Activated naive CD8-positive, alpha-beta T cell (primary cell): ENCODE data around the gene LPXN.
A peak's percentile ranks its signal among the peaks of the same experiment; 100 is the strongest.

Source experiments
- H3K27ac Mint-ChIP-seq: one replicate; pipeline ENCODE4 v1.8.0; 2021; ENCODE audit warnings: mixed read lengths
- H3K27me3 Mint-ChIP-seq: one replicate; pipeline ENCODE4 v1.8.0; 2021; ENCODE audit warnings: mixed read lengths
- H3K36me3 Mint-ChIP-seq: one replicate; pipeline ENCODE4 v1.8.0; 2021; ENCODE audit warnings: mixed read lengths
- H3K4me1 Mint-ChIP-seq: one replicate; pipeline ENCODE4 v1.8.0; 2021; ENCODE audit warnings: low read depth, mixed read lengths
- H3K4me3 Mint-ChIP-seq: one replicate; pipeline ENCODE4 v1.8.0; 2021; ENCODE audit warnings: mild to moderate bottlenecking, mixed read lengths
- H3K9me3 Mint-ChIP-seq: one replicate; pipeline ENCODE4 v1.8.0; 2021; ENCODE audit warnings: low read depth, mixed read lengths

Gene LPXN

GRCh38 chr11:58575377-58576020 lies at the start of gene LPXN:
Gene LPXN (minus strand): TSS chr11:58575856. CDS start chr11:58575772, 84 bp downstream.
- peak within 1 kb of the TSS; percentile 99 for H3K4me3 Mint-ChIP-seq
- peaks cover 14% of the 10 kb centered on the region for H3K36me3 Mint-ChIP-seq
- peaks cover 52% of the 10 kb centered on the region for H3K4me1 Mint-ChIP-seq
- H3K27me3 Mint-ChIP-seq, result no peaks in the 10 kb centered on the region
- H3K27ac Mint-ChIP-seq, result peak within 1 kb of the TSS; percentile 100
- no peaks in the 10 kb centered on the region for H3K9me3 Mint-ChIP-seq

DNA sequence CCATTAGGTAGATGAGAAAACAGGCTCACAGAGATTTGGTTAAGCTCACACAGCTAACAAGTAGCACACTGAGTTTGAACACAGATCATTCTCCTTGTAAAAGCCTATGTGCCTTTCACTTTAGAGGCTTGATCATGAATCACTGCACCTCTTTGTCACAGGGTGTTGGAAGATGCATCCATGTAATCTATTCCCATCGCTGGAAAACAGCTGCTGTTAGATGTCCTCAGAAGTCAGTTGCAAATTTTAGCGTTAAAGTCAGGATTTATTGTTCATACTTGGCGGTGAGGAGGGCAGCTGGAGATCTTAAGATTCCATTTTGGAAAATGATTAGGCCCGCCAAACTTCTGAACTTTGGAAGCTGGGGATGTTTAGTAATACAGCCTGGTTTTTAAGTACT lies 49.4 kb upstream of the LPXN start:
- Mint-ChIP-seq H3K4me3 (no peak overlapping the region), H3K9me3 (no peaks in the 10 kb centered on the region), H3K36me3 (peaks cover 12% of the 10 kb centered on the region), H3K27ac (no peak overlapping the region), H3K4me1 (peaks cover 26% of the 10 kb centered on the region), H3K27me3 (no peaks in the 10 kb centered on the region)

- Mint-ChIP-seq H3K36me3 (peaks cover 20% of the 10 kb centered on the region), H3K4me1 (peaks cover 25% of the 10 kb centered on the region), H3K4me3 (peak within 1 kb of the TSS; percentile 34), H3K27me3 (no peaks in the 10 kb centered on the region), H3K9me3 (no peaks in the 10 kb centered on the region), H3K27ac (peak within 1 kb of the TSS; percentile 76)
Observed at GRCh38 chr11:58622344-58622743, 46.7 kb upstream of the LPXN start, which contains the start of gene CNTF. Gene CNTF (plus strand): TSS chr11:58622665. CDS start chr11:58622753, 88 bp downstream.

GRCh38 chr11:58621586-58622262 lies 46.1 kb upstream of the LPXN start:
- Mint-ChIP-seq H3K4me1 (peaks cover 25% of the 10 kb centered on the region), H3K36me3 (peaks cover 21% of the 10 kb centered on the region), H3K27ac (peak overlapping the region; percentile 76), H3K27me3 (no peaks in the 10 kb centered on the region), H3K9me3 (no peaks in the 10 kb centered on the region), H3K4me3 (peak overlapping the region; percentile 34)

DNA sequence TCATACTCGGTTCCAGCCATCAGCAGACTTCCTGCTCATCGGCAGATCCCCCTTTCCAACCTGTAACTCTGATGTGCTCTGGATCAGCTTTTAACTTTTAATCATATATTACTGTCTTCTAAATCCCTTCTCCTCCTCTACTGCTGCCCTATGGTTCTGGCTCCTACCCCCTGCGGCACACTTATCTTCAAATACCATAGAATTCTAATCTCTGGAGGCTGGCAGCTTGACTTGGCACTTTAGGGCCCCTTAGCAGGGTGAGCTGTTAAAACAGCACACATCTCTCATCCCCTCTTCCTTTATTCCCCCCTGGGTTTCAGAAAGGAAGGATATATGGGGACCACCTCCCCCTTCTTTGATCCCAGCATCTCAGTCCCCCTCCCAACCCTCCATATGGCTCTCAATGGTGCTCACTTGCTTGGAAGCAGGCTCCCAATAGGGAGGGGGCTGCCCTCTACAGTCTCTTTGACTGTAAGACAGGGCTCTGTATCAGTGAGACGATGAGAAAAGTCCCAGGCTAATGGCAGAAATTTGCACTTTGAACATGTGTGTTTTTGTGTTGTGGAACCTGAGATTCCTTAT lies 42.4 kb upstream of the LPXN start:
- Mint-ChIP-seq H3K27ac (peak overlapping the region; percentile 83), H3K4me1 (peaks cover 25% of the 10 kb centered on the region), H3K27me3 (no peaks in the 10 kb centered on the region), H3K36me3 (peaks cover 23% of the 10 kb centered on the region), H3K4me3 (no peak overlapping the region), H3K9me3 (no peaks in the 10 kb centered on the region)

GRCh38 chr11:58616594-58616993 lies 40.9 kb upstream of the LPXN start:
- no peaks in the 10 kb centered on the region for H3K9me3 Mint-ChIP-seq
- H3K27ac Mint-ChIP-seq, result no peak overlapping the region
- H3K4me3 Mint-ChIP-seq, result no peak overlapping the region
- peaks cover 24% of the 10 kb centered on the region for H3K36me3 Mint-ChIP-seq
- H3K4me1 Mint-ChIP-seq, result peaks cover 17% of the 10 kb centered on the region
- no peaks in the 10 kb centered on the region for H3K27me3 Mint-ChIP-seq

GRCh38 chr11:58615559-58615958 lies 39.9 kb upstream of the LPXN start:
- H3K4me3 Mint-ChIP-seq, result no peak overlapping the region
- no peaks in the 10 kb centered on the region for H3K27me3 Mint-ChIP-seq
- H3K36me3 Mint-ChIP-seq, result peaks cover 29% of the 10 kb centered on the region
- H3K4me1 Mint-ChIP-seq, result peaks cover 15% of the 10 kb centered on the region
- no peak overlapping the region for H3K27ac Mint-ChIP-seq
- H3K9me3 Mint-ChIP-seq, result no peaks in the 10 kb centered on the region

DNA sequence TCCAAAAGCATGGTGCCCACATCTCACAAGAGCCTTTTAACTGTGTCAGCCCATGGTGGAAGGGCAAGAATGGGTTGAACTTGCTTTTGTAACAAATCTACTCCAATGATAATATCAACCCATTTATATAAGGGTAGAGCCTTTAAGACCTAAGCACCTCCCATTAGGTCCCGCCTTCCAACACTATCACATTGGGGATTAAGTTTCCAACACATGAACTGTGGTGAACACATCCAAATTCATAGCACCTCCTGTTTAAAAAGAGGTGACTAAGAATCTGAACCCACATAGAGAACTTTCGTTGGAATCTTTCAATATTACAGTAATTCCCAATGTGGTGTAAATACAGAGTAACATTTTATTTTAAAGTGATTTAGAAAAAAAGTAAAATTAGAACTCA lies 37.6 kb upstream of the LPXN start:
- Mint-ChIP-seq H3K9me3 (no peaks in the 10 kb centered on the region), H3K36me3 (peaks cover 27% of the 10 kb centered on the region), H3K27ac (no peak overlapping the region), H3K27me3 (no peaks in the 10 kb centered on the region), H3K4me3 (no peak overlapping the region), H3K4me1 (peaks cover 14% of the 10 kb centered on the region)

DNA sequence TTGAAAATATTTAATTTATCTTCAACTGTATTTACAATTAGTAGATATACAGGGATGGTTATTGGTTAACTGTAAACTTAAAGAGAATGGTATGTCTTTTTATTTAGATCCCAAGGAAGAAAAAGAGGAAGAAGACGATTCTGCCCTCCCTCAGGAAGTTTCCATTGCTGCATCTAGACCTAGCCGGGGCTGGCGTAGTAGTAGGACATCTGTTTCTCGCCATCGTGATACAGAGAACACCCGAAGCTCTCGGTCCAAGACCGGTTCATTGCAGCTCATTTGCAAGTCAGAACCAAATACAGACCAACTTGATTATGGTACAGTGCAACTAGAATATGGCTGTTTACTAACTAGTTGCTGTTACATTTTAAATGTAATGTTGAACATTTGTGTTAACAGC lies 34.1 kb upstream of the LPXN start:
- H3K27ac Mint-ChIP-seq, result no peak overlapping the region
- H3K4me3 Mint-ChIP-seq, result no peak overlapping the region
- no peaks in the 10 kb centered on the region for H3K9me3 Mint-ChIP-seq
- no peaks in the 10 kb centered on the region for H3K27me3 Mint-ChIP-seq
- peaks cover 24% of the 10 kb centered on the region for H3K36me3 Mint-ChIP-seq
- peaks cover 36% of the 10 kb centered on the region for H3K4me1 Mint-ChIP-seq

DNA sequence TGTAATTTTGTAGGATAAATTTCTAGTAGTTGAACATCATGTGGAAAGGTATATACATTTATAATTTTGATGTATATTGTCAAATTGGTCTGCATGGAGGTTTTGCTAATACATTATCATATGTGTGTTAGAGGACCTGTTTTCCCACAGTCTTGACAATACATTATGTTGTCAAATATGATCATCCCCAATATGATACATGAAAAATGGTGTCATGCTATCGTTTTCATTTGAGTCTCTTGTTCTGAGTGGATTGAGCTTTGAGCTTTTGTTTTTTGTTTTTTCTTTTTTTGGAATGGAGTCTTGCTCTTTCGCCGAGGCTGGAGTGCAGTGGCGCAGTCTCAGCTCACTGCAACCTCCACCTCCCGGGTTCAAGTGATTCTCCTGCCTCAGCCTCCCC lies 32.7 kb upstream of the LPXN start:
- no peak overlapping the region for H3K27ac Mint-ChIP-seq

GRCh38 chr11:58606930-58607714 lies 31.5 kb upstream of the LPXN start:
- Mint-ChIP-seq H3K4me3 (peak overlapping the region; percentile 35), H3K4me1 (peaks cover 61% of the 10 kb centered on the region), H3K27me3 (no peaks in the 10 kb centered on the region), H3K27ac (peak overlapping the region; percentile 54), H3K36me3 (peaks cover 28% of the 10 kb centered on the region), H3K9me3 (peaks cover 4% of the 10 kb centered on the region)

More for the DNA sequence above, 32.7 kb upstream of the LPXN start:
- Mint-ChIP-seq H3K27me3 (no peaks in the 10 kb centered on the region), H3K36me3 (peaks cover 26% of the 10 kb centered on the region), H3K9me3 (no peaks in the 10 kb centered on the region), H3K4me1 (peaks cover 49% of the 10 kb centered on the region), H3K4me3 (no peak overlapping the region)

DNA sequence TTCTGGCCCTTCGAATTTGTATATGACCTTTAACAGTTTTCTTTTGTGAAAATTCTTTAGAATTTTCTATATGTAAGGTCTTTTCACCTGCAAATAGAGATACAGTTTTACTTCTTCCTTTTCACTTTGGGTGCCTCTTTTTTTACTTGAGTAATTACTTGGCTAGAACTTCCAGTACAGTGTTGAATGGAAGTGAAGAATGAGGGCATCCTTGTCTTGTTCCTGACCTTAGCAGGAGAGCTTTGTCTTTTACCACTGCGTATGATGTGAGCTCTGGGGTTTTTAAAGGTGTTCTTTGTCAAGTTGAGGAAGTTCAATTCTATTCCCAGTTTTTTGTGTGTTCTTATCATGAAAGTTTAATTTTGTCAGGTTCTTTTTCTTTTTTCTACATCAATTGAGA lies 24.9 kb upstream of the LPXN start:
- Mint-ChIP-seq H3K27ac (peak overlapping the region; percentile 47), H3K4me1 (peaks cover 97% of the 10 kb centered on the region), H3K27me3 (no peaks in the 10 kb centered on the region), H3K36me3 (peaks cover 30% of the 10 kb centered on the region), H3K4me3 (peak overlapping the region; percentile 22), H3K9me3 (peaks cover 4% of the 10 kb centered on the region)

GRCh38 chr11:58597486-58598144 lies 22.0 kb upstream of the LPXN start:
- Mint-ChIP-seq H3K27ac (peak overlapping the region; percentile 88), H3K4me1 (peaks cover 96% of the 10 kb centered on the region), H3K4me3 (peak overlapping the region; percentile 40), H3K9me3 (no peaks in the 10 kb centered on the region), H3K27me3 (no peaks in the 10 kb centered on the region), H3K36me3 (peaks cover 19% of the 10 kb centered on the region)

DNA sequence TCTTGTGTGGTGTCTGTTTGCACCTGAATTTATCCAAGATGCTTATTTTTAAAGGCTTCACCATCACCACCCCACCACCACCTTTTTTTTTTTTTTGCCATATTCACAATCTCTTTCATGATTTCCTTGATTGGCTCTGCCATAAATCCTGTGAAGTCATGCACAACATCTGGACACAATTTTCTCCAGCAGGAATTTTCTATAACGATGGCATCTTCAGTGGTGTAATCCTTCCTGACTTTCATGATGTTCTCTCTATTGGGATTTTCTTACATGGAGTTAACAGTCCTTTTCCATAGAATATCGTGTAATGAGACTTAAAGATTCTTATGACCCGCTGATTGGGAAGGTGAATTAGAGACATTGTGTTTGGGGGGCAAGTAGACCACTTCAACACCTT lies 21.0 kb upstream of the LPXN start:
- Mint-ChIP-seq H3K36me3 (peaks cover 19% of the 10 kb centered on the region), H3K9me3 (no peaks in the 10 kb centered on the region), H3K4me3 (peak overlapping the region; percentile 48), H3K27me3 (no peaks in the 10 kb centered on the region), H3K27ac (peak overlapping the region; percentile 88), H3K4me1 (peaks cover 95% of the 10 kb centered on the region)
